ENCODE data around the gene DPM3.
A peak's percentile ranks its signal among the peaks of the same experiment; 100 is the strongest.

Gene DPM3

DNA sequence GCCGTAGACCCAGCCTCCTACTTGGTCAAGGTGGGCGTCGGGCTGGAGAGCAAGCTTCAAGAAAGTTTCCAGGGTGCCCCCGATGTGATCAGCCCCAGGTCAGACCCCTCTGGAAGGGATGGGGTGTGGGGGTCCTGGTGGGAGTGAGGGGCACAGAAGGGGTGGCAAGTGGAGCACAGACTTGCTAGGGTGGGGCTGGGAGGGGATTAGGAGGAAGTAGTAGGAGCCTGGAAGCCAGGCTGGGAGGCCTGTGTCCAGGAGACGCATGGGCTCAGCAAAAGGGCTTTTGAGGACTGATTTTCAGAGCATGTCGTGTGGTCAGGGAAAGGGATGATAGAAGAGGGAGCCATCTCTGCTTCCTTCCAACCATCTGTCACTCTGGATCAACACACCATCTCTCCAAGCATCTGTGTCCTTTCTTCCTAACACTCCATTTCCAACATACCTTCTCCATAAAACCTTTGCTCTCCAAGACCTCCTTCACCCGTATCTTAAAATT, 41.8 kb upstream of the DPM3 start:
- TF ChIP-seq ZNF266 (tag by site-specific recombination; IDR thresholded peaks at IDR 0.05; ENCODE audit: low read depth) (no peak), PRDM1 (tag by site-specific recombination; IDR thresholded peaks at IDR 0.05) (no peak), BCL11A (tag by site-specific recombination; IDR thresholded peaks at IDR 0.05; ENCODE audit: low read depth) (no peak), ZNF768 (tag by site-specific recombination; IDR thresholded peaks at IDR 0.05) (no peak), WT1 (tag by site-specific recombination; IDR thresholded peaks at IDR 0.05) (no peak), ZSCAN23 (tag by site-specific recombination; IDR thresholded peaks at IDR 0.05) (no peak), ZSCAN30 (tag by site-specific recombination; IDR thresholded peaks at IDR 0.05) (no peak), ZNF202 (tag by site-specific recombination; IDR thresholded peaks at IDR 0.05; ENCODE audit: borderline replicate concordance) (no peak), ZNF560 (tag by site-specific recombination; IDR thresholded peaks at IDR 0.05; ENCODE audit: borderline replicate concordance) (no peak), ZNF626 (tag by site-specific recombination; IDR thresholded peaks at IDR 0.05) (no peak)
- TF ChIP-seq, protein P1, sequence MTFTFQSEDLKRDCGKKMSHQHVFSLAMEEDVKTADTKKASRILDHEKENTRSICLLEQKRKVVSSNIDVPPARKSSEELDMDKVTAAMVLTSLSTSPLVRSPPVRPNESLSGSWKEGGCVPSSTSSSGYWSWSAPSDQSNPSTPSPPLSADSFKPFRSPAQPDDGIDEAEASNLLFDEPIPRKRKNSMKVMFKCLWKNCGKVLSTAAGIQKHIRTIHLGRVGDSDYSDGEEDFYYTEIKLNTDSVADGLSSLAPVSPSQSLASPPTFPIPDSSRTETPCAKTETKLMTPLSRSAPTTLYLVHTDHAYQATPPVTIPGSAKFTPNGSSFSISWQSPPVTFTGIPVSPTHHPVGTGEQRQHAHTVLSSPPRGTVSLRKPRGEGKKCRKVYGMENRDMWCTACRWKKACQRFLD (tag by site-specific recombination; IDR thresholded peaks at IDR 0.05): no peak
- POLR2A ChIA-PET: interaction anchor here (0.6 kb wide), 1 partner anchor 1183 kb away, joined by 4 read pairs; no protein-coding TSS in a partner anchor
- CTCF ChIA-PET: interaction anchor here (0.7 to 3.1 kb wide), 3 partner anchors 9 to 25 kb away, joined by 4 to 21 read pairs (median 6); partner anchors contain the start of gene KRTCAP2
- Histone ChIP-seq H3K9me3 (ENCODE audit: control insufficient read depth, insufficient read depth, low read depth, low read length) (no peaks in the 10 kb centered on the region), H3K4me3 (ENCODE audit: low read depth, low read length) (no peak overlapping the region), H3K36me3 (ENCODE audit: control insufficient read depth in 2 of 2, insufficient read depth in 1 of 2, low read length in 2 of 2) (no peaks in the 10 kb centered on the region), H3K27ac (ENCODE audit: extremely low read depth, low read depth, low read length) (no peak overlapping the region), H3K4me1 (ENCODE audit: control insufficient read depth, insufficient read depth, low read length) (no peaks in the 10 kb centered on the region)

DNA sequence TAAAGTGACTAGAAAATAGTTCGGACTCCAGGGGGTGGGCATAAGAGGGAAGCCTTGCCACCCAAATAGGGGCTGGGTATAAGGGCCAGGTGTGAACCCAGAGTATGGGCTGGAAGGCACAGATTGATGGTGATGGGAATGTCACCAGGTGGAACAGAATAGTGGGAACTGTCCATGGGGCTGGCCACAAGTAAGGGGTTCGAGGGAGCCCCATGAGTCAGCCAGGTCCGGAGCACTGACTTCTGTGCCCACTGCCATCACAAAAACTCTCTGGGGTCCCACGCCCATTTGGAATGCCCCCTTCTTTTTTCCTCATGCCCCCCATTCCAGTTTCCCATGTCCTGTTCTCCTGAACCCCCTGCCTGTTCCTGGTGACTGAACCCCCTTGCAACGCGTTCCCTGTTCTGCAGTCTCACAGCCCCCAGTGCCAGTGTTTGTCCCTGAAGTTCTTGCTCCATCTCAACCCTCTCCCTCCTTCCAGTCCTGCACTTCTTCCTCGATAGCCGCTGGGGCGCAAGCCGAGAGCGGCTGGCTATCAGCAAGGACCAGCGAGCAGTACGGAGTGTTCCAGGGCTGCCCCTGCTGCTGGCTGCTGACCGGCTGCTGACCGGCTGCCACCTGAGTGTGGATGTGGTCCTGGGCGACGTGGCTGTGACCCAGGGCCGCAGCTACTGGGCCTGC, 41.2 kb upstream of the DPM3 start:
- H3K4me1 ChIP-seq (ENCODE audit: control insufficient read depth, insufficient read depth, low read length): no peaks in the 10 kb centered on the region
- TF ChIP-seq ZNF366 (tag by site-specific recombination; conservative IDR thresholded peaks at IDR 0.05) (no peak), ZNF302 (tag by site-specific recombination; IDR thresholded peaks at IDR 0.05; ENCODE audit: low read depth) (no peak)
- no peaks in the 10 kb centered on the region for H3K9me3 ChIP-seq (ENCODE audit: control insufficient read depth, insufficient read depth, low read depth, low read length)
- H3K27ac ChIP-seq (ENCODE audit: extremely low read depth, low read depth, low read length): no peak overlapping the region
- H3K4me3 ChIP-seq (ENCODE audit: low read depth, low read length): no peak overlapping the region
- no peaks in the 10 kb centered on the region for H3K36me3 ChIP-seq (ENCODE audit: control insufficient read depth in 2 of 2, insufficient read depth in 1 of 2, low read length in 2 of 2)
- ChIA-PET CTCF (interaction anchor here (0.7 to 1.8 kb wide), 2 partner anchors 9 to 26 kb away, joined by 4 to 6 read pairs; partner anchors contain the start of gene KRTCAP2), POLR2A (interaction anchor here (0.6 kb wide), 1 partner anchor 1183 kb away, joined by 4 read pairs; no protein-coding TSS in a partner anchor)

DNA sequence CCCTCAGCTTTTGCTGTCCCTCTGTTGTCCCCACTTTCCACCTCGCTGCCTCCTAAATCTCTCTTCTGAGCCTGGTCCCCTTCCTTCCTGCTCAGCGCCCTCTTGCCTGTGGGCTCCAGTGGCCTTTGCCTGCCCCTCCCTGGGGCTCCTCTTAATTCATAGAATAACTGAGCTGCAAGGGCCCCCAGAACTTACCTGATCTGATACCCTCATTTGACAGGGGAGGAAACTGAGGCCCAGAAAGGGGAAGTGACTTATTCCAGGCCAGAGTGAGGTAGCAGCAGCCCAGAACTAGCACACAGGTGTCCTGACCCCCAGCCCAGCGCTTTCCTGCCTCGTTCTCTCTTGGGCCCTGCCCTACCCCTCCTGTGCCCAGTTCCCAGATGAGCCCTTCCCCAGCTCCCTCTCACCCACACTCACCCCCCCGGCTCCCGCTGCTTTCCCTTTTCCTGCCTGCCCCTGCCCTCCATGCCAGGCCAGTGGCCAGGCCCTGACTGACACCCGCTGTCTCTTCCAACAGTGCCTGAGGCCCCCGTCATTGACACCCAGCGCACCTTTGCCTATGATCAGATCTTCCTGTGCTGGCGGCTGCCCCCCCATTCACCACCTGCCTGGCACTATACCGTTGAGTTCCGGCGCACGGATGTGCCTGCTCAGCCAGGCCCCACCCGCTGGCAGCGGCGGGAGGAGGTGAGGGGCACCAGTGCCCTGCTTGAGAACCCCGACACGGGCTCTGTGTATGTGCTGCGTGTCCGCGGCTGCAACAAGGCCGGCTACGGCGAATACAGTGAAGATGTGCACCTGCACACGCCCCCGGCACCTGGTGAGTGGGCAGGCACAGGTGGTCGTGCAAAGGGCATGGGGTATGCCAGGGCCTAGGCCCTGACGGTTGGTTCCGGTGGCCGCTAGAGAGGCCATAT, 39.0 kb upstream of the DPM3 start:
- POLR2A ChIA-PET: interaction anchor here (1.5 kb wide), 1 partner anchor 14 kb away, joined by 4 read pairs; no protein-coding TSS in a partner anchor
- CTCF ChIA-PET: interaction anchor here (1.0 to 4.3 kb wide), 2 partner anchors 14 to 94 kb away, joined by 4 to 49 read pairs; no protein-coding TSS in a partner anchor
- H3K4me1 ChIP-seq (ENCODE audit: control insufficient read depth, insufficient read depth, low read length): no peaks in the 10 kb centered on the region

More for the DNA sequence above, 39.0 kb upstream of the DPM3 start:
- no peak overlapping the region for H3K4me3 ChIP-seq (ENCODE audit: low read depth, low read length)
- no peak overlapping the region for H3K27ac ChIP-seq (ENCODE audit: extremely low read depth, low read depth, low read length)
- H3K9me3 ChIP-seq (ENCODE audit: control insufficient read depth, insufficient read depth, low read depth, low read length): no peaks in the 10 kb centered on the region
- TF ChIP-seq ZNF623 (tag by site-specific recombination; IDR thresholded peaks at IDR 0.05): peak; percentile 65
- TF ChIP-seq, protein P2, sequence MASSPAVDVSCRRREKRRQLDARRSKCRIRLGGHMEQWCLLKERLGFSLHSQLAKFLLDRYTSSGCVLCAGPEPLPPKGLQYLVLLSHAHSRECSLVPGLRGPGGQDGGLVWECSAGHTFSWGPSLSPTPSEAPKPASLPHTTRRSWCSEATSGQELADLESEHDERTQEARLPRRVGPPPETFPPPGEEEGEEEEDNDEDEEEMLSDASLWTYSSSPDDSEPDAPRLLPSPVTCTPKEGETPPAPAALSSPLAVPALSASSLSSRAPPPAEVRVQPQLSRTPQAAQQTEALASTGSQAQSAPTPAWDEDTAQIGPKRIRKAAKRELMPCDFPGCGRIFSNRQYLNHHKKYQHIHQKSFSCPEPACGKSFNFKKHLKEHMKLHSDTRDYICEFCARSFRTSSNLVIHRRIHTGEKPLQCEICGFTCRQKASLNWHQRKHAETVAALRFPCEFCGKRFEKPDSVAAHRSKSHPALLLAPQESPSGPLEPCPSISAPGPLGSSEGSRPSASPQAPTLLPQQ (tag by site-specific recombination; IDR thresholded peaks at IDR 0.05): no peak
- TF ChIP-seq ZNF157 (tag by site-specific recombination; IDR thresholded peaks at IDR 0.05): no peak
- TF ChIP-seq ZBTB8A (tag by site-specific recombination; IDR thresholded peaks at IDR 0.05): no peak
- no peak for TF ChIP-seq ZNF416 (tag by site-specific recombination; IDR thresholded peaks at IDR 0.05)
- H3K36me3 ChIP-seq (ENCODE audit: control insufficient read depth in 2 of 2, insufficient read depth in 1 of 2, low read length in 2 of 2): no peaks in the 10 kb centered on the region
